ENCODE data around the gene CYS1.
"Not testable (repeated sequence)": the region's sequence is repeated elsewhere in the genome, so short reads cannot be mapped to it uniquely, and the experiment has no call there.

The CYS1 gene

DNA sequence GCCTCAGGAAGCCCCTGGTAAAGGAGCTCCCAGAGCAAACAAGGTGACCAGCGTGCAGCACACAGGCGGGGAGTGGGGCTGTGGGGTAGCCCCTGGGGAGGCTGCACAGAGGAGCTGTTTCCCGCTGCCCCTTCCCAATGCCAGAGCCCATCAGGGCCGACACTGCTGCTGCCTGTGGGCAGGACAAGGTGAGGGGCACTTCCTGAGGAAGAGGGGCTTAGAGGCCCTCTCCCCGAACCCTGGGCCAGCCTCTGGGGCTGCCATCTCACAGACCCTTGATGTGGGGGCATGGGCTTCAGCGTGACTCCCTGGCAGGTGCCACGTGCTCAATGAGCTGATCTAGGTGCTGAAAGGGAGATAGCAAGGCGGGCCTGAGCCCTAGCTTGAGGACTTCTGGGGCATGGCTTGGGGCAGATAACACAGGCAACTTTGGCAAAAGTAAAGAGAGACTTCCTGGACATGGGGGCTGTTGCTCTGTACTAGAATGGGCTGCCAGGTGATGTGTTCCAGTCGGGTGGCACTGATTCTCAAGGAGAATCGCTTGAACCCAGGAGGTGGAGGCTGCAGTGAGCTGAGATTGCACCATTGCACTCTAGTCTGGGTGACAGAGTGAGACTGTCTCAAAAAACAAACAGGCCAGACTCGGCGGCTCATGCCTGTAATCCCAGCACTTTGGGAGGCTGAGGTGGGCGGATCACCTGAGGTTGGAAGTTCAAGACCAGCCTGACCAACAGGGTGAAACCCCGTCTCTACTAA lies 46.8 kb downstream of the CYS1 start:
- FAIRE-seq (no peak), DNase-seq (ENCODE audit: insufficient read length, low spot score) (no peak)

DNA sequence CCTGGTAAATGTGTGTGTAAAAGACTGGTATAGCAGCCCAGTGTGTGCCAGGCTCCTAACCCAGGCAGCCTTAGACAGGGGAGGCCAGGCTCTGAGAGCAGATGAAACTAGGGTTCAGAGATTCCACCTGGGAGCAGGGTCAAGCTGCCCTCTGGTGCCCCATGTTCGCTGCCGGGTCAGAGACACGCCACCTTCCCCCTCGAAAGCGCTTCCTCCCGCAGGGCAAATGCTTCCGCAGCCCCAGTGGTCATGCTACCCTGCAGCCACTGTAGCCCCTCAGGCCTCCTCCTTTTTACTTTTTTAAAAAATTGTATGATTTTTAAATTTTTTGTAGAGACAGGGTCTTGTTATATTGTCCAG lies 47.5 kb downstream of the CYS1 start:
- FAIRE-seq: no peak
- no peak for DNase-seq (ENCODE audit: insufficient read length, low spot score)

- DNase-seq (ENCODE audit: insufficient read length, low spot score) (no peak), FAIRE-seq (no peak)
Measured at GRCh38 chr2:10031886-10032745, 48.1 kb downstream of the CYS1 start.

DNA sequence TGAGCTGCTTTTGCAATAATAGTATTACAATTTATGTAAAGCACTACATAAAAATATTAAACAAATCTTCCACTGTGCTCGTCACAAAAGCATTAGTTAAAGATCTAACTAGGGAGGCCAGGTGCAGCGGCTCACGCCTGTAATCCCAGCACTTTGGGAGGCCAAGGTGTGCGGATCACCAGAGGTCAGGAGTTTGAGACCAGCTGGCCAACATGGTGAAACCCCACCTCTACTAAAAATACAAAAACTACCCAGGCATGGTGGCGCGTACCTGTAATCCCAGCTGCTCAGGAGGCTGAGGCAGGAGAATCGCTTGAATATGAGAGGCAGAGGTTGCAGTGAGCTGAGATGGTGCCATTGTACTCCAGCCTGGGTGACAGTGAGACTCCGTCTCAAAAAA lies 49.4 kb downstream of the CYS1 start:
- FAIRE-seq; DNase-seq (ENCODE audit: insufficient read length, low spot score): not testable (repeated sequence)

DNA sequence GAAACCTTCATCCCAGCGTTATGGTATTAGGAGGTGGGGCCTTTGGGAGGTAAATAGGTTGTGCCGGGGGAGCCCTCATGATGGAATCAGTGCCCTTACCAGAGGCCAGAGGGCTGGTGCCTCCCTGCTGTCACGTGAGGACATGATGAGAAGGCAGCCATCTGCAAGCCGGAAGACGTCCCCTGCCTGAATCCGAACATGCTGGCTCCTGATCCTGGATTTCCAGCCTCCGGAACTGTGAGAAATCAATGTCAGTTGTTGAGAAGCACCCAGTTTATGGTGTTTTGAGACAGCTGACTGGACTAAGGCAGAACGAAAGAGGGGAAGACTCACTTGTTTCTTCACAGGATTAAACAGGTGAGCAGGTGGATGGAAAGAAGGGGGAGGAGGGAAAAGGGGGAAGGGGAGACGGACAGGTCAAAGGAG lies 49.9 kb downstream of the CYS1 start:
- FAIRE-seq: no peak
- no peak for DNase-seq (ENCODE audit: insufficient read length, low spot score)

DNA sequence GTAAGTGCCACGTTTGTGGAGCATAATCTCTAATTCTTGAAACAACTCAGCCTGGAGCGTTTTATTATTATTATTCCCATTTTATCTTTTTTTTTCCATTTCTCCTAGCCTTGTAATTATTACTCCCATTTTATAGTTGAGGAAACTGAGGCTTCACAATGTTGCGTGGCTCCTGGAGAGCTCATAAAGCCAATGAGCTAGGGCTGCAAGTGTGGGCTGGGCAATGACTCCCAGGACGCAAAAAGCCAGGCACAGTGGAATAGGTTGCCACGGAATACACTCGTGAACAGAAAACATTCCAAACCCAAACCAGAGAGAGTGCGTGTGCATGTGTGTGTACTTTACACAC lies 50.4 kb downstream of the CYS1 start:
- DNase-seq (ENCODE audit: insufficient read length, low spot score) (no peak), FAIRE-seq (no peak)

GRCh38 chr2:10028988-10029874 lies 51.0 kb downstream of the CYS1 start:
- no peak for DNase-seq (ENCODE audit: insufficient read length, low spot score)
- no peak for FAIRE-seq

DNA sequence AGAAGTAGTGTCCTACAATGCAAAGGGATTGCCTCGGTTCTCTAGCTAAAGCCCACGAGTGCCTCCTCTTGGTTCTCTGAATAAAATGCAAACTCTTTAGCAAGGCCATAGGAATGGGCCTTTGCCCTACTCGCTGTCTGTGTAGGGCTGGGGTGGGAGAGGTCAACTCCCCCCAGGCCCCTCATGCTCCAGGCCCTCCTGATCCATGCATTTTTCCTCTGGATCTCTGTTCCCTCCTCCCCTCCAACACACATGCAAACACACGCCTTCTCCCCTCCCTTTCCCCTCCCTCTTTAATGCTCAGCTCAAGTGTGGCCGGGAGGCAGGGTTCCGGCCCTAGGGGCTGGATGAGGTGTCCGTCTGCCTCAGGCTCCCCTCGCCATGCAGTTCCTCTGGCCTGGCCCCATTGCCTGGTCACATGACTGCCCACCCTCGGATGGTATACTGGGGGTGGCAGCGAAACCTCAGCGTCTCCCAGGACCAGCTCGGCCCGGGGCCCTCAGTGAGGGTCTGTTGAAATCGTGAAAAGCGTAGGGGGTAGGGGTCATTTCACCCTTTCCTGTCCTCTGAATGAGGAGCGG lies 51.7 kb downstream of the CYS1 start:
- DNase-seq (ENCODE audit: insufficient read length, low spot score): no peak
- FAIRE-seq: no peak

GRCh38 chr2:10027660-10028330 lies 52.4 kb downstream of the CYS1 start:
- no peak for DNase-seq (ENCODE audit: insufficient read length, low spot score)
- no peak for FAIRE-seq

- no peak for FAIRE-seq
- no peak for DNase-seq (ENCODE audit: insufficient read length, low spot score)
Measured at GRCh38 chr2:10026940-10027569, 53.2 kb downstream of the CYS1 start.

DNA sequence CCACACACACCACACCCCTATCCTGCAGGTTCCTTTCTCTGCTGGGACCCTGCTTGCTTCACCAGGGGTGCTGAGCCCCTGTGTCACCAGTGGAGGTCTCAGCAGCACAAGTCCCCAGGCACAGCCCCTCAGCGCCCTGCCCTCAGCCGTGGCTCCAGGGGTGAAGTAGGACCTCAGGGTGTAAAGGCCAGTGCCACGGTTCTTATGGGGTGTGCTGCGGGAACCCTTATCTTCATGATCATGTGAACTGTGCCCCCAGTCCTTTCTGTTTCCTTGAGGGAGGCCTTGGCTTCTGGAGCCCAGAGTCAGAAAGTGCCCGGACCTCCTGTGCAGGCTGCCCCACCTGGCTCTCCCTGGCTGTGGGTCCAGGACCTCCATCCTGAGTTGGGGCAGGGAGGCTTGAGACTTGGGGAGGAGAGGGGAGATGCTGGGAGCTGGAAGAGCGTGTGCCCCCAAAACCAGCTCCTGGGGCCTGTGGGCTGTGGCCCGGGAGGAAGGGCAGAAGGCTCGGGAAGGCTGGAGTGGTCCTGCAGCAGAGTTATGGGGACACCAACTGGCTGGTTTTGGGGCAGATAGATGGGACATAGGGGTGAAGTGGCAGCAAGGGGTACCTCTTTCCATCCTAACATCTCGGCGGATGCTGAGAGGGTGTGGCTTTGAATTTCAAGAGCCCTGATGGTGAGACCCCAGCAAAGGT lies 57.1 kb downstream of the CYS1 start:
- DNase-seq (ENCODE audit: insufficient read length, low spot score) (no peak), FAIRE-seq (no peak)

DNA sequence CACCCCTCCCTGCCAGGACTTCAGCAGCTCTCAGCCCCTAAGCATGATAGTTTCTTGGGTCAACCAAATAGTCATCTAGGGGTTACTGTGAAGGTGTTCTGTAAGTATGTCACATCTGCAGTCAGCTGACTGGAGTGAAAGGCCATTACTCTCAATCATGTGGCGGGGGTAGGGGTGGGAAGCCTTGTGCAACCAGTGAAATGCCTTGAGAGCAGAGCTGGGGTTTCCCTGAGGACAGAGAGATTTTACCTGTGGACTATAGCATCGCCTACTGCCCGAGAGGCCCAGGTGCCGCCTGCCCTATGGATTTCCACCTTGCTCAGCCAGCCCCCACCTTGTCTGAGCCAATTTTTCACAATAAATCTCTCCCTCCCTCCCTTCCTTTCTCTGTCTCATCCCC lies 57.8 kb downstream of the CYS1 start:
- DNase-seq (ENCODE audit: insufficient read length, low spot score): no peak
- FAIRE-seq: no peak

DNA sequence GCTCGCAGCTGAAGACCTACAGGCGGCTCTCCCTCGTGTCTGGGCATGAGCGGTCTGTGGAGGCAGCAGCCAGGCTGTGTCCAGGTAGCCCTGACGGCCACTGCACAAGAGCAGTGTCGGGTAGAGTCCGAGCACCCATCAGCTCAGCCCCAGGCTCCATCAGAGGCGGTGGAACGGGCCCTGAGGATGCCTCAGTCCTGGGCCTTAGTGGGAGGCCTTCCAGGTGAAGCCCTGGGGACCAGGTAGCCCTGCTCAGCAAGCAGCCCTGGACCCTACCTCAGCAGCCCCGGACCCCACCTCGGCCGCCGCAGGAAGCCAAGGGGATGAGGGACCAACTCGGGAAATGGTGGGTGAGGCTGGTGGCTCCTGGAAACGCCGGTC lies 58.2 kb downstream of the CYS1 start:
- FAIRE-seq: no peak

GRCh38 chr2:10019602-10020400 lies 60.4 kb downstream of the CYS1 start:
- FAIRE-seq: no peak
- no peak for DNase-seq (ENCODE audit: insufficient read length, low spot score)

More for the DNA sequence above, 58.2 kb downstream of the CYS1 start:
- DNase-seq (ENCODE audit: insufficient read length, low spot score): no peak

- DNase-seq (ENCODE audit: insufficient read length, low spot score) (no peak), FAIRE-seq (peak; percentile 16)
Measured at GRCh38 chr2:10019174-10019573, 61.0 kb downstream of the CYS1 start.

DNA sequence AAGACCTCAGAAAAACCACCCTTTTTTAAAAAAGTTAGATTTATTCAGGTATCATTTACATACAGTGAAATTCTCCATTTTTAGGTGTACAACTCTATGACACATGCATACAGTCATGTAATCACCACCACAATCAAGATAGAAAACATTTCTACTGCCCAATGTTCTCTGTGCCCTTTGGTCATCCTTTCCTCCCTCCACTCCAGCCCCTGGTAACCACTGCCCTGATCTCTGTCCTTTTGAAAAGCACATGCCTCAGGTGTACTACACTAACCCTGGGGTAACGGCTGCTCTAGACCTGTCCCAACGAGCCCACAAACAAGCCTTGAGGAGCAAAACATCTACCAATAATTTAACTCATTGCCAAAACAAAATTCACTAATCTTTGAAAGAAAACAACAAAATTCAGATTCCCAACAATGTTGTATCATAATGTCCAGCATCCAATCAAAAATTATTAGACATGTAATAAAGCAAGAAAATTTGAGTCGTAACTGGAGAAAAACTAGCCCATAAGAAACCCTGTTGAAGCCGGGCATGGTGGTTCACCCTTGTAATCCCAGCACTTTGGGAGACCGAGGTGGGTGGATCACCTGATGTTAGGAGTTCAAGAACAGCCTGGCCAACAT lies 62.8 kb downstream of the CYS1 start:
- DNase-seq (ENCODE audit: insufficient read length, low spot score) (no peak), FAIRE-seq (no peak)

DNA sequence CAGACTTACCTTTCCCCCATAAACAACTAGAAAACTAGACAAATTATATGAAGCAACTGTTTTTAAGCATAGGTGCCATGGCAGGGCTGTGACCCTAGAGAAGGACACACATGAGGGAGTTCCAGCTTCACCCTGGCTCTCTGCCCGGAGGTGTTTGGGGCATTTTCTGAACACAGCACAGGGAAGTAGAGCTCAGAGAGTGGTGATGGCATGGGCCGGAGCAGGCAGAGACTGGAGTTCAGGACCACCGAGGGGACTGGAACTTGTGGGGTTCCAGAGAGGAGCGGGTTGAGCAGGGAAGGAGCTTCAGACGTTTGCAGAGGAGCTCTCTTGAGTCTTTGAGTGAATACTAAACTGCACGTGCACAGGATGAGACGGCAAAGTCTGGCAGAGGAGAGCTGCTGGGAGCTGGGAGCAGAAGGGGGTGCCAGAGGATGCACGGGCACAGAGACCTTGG lies 63.4 kb downstream of the CYS1 start:
- FAIRE-seq (no peak), DNase-seq (ENCODE audit: insufficient read length, low spot score) (no peak)

Measured in HTR-8/SVneo (cell line).